Omental fat pad (tissue), 4 donors: ENCODE measurements around the gene ADTRP. TPM values are rescaled to one million over a fixed set of nuclear protein-coding genes. Genes with fewer than 3 reads are reported as not detected.

ENCODE experiments used
- ATAC-seq: fragments of 150-250 bp; one replicate; pipeline ENCODE4 v1.9.1; 2016; ENCODE audit warnings: mild to moderate bottlenecking, moderate library complexity; ENCODE audit not compliant: low FRiP score
- DNase-seq: peaks from one replicate; pipeline ENCODE4 v3.0.0-alpha.2; 2019; ENCODE audit warnings: low spot score
- total RNA-seq, 4 donors: library from RNA; depleted of rRNA; stranded (reverse); fragments of >200 nt; gene quantifications; one replicate each; pipeline ENCODE4 v1.1.0, GENCODE V29; 2016
- TF ChIP-seq, protein P1 (sequence below), 3 donors: fragments of 450-650 bp; IDR thresholded peaks; one replicate each; pipeline ENCODE4 v1.5.1; 2016 to 2017; ENCODE audit warnings: antibody characterized with exemption in 3 of 3, mild to moderate bottlenecking in 3 of 3, moderate library complexity in 2 of 3

The ADTRP gene
- total RNA-seq, 4 donors from 2014 or later = 0.31 to 2.4 (median 0.37) TPM; not detected in 1

DNA sequence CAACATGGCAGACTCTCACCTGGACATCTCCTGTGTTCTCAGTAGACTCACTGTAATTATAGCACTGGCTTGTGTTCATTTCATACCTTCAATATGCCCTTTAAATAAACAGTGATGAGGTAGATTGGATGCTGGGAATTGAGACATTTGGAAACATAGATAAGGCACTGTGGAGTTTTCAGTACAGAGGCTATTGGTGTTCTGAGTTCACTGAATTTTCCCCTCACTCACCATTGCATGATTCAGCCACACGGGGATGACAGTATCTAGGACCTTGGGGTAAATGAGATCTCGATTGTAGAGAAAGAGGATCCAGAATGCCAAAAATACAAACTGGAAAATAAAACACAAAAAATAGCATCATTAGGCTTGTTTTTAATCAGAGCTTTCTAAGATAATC is 12.6 kb downstream of the ADTRP start:
- DNase-seq (no peak), ATAC-seq (no peak)
- TF ChIP-seq, protein P1, sequence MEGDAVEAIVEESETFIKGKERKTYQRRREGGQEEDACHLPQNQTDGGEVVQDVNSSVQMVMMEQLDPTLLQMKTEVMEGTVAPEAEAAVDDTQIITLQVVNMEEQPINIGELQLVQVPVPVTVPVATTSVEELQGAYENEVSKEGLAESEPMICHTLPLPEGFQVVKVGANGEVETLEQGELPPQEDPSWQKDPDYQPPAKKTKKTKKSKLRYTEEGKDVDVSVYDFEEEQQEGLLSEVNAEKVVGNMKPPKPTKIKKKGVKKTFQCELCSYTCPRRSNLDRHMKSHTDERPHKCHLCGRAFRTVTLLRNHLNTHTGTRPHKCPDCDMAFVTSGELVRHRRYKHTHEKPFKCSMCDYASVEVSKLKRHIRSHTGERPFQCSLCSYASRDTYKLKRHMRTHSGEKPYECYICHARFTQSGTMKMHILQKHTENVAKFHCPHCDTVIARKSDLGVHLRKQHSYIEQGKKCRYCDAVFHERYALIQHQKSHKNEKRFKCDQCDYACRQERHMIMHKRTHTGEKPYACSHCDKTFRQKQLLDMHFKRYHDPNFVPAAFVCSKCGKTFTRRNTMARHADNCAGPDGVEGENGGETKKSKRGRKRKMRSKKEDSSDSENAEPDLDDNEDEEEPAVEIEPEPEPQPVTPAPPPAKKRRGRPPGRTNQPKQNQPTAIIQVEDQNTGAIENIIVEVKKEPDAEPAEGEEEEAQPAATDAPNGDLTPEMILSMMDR (IDR thresholded peaks at IDR 0.05) = no peak

DNA sequence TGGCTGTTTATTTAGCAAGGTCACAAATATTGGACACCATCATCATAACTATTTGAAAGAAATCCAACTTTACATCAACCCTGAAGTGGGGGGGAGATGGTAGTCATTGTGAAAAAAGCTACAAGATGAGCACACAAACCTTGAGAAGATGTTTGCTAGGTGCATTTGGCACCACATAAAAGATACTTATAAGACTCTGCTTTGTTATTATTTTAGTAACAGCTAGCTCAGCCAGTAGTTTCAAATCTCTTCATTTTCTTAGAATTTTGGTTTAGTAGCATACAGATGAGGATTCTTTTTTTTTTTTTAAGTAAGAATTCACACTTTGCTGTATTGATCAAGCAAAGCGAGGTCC is 14.4 kb downstream of the ADTRP start:
- no peak for ATAC-seq
- no peak for DNase-seq
- TF ChIP-seq, protein P1 (IDR thresholded peaks at IDR 0.05) = no peak

DNA sequence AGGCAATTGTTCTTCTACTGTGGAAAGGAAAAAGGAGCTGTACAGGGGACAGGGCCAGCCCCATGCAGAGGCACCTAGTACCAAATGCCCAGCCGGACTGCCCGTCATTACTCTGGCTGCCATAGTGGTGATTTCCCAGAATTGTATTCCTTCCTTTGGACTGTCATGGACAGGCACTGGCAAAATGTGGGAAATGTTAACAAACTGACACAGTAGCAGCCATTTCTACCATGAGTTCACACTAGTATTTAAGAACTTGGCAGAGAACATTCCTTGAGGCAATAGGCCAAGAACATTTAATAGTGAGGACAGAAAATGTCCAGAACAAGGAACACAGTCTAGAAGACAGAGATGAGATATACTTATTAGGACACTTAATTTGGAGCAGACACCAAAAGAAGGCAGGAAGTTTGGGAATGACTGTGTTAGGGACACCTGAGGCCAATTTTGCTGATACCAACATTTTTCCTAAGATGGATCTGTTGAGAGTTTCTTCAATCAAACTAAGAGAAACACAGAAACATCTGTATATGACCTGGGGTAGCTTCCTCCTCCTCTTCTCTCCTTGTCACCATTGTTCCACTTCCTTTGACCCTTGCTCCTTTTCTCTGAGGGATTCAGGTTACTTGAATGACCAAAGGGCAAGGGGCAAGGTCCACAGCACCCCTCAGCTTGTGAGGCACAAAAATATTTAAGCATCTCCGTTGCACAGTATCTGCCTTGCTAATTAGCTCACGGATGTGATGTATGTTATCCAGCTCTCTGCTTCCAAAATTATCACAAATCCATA is 14.9 kb downstream of the ADTRP start:
- ATAC-seq (no peak), DNase-seq (no peak)
- TF ChIP-seq, protein P1 (IDR thresholded peaks at IDR 0.05) = no peak

DNA sequence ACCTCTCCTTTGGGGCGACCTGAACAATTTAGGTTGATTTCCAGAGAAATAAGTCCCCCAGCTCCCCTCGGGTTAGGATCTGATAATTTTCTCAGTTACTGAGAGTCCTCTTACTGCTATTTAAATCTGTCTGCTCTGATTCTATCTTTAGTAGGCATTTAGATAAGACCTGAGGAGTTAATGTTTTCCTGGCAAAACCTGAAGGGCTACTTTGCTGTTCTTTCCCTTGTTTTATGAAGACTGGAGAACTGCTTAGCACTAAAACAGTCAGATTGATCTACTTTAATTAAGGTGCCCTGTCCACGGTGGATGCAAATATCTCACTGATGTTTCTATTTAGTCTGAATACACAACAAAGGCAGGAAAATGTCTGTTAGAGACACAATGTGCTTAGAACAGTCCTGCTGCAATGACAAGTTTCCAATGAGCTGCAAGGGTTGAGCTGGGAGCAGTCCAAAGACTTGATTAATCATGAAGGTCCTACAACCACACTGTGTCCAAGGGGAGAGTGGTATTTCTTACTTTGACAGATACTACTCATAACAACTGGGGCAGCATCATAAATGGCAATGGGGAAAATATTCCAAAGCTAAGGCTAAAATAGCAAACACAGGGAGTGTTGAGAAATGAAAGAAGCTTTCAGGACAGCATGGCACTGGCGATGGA is 15.7 kb downstream of the ADTRP start:
- TF ChIP-seq, protein P1 (IDR thresholded peaks at IDR 0.05) = no peak
- peak; percentile 41 for ATAC-seq
- no peak for DNase-seq

DNA sequence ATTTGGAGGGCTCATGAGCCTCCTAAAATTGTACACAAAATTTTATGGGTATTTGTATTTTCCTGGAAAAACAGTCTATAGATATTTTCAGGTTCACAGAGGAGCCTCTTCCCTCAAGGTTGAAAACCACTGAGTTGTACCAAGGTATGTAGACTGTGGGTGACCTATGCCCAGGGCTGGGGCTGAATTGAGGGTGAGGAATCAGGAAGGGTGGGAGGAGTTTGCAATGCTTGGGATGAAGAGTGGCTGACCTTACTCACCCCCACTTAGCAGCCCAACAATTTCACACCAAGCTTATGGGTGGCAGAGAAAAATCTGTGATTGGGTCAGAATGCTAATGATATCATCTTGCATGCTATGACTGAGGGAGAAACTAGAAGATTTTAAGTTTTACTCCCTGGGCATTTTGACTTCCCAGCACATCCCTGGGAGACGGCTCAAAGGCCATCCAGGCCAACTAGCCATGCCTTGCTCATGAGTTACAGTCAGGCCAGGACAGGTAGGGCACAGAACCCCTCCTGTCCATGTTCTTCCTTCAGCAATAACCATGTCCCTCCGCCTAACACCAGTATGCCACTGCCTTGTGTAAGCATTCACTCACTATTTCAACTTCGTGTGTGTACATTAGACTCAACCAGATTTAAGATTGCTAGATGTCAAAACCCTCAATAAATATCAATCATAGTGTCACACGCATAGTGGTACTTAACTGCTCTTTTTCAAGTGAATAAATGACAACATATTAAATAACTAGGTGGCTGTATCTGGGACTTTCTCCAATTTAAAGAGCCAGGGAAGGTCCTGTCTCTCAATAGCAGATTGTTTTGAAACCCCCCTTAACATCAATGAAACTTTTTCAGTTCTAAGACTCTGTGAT is 16.6 kb downstream of the ADTRP start:
- no peak for DNase-seq
- ATAC-seq = no peak
- TF ChIP-seq, protein P1 (IDR thresholded peaks at IDR 0.05) = no peak

DNA sequence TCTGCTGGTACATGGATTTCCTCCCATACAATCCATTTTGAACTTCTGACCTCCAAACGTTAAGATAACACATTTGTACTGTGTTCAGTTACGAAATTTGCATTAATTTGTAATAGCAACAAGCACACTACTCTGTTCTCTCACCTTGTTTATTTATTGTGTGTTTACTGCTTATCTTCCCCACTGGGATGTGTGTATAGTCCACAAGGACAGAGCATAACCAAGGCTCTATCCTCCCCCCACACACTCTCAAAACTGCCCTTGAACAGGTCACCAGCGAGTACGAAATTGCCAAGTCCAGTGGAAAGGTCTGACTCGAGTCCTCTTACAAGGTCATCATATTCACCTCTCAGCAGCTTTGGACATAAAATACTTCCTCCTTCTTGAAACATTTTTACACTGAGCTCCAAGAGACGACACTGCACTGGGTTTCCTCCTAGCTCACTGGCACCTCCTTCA is 18.6 kb downstream of the ADTRP start:
- no peak for DNase-seq
- TF ChIP-seq, protein P1 (IDR thresholded peaks at IDR 0.05) = no peak
- no peak for ATAC-seq
